Activated CD8-positive, alpha-beta memory T cell treated with anti-CD3 and anti-CD28 coated beads, Interleukin-2, amount 50 U/mL, for 24 hours (primary cell): ENCODE measurements around the gene IFNL2.
"Not testable (repeated sequence)": the region's sequence is repeated elsewhere in the genome, so short reads cannot be mapped to it uniquely, and the experiment has no call there.

ENCODE experiments used
- DNase-seq: peaks from one replicate; pipeline ENCODE4 v3.0.0-alpha.2; 2020; ENCODE audit errors: extremely low read depth

IFNL2 gene

DNA sequence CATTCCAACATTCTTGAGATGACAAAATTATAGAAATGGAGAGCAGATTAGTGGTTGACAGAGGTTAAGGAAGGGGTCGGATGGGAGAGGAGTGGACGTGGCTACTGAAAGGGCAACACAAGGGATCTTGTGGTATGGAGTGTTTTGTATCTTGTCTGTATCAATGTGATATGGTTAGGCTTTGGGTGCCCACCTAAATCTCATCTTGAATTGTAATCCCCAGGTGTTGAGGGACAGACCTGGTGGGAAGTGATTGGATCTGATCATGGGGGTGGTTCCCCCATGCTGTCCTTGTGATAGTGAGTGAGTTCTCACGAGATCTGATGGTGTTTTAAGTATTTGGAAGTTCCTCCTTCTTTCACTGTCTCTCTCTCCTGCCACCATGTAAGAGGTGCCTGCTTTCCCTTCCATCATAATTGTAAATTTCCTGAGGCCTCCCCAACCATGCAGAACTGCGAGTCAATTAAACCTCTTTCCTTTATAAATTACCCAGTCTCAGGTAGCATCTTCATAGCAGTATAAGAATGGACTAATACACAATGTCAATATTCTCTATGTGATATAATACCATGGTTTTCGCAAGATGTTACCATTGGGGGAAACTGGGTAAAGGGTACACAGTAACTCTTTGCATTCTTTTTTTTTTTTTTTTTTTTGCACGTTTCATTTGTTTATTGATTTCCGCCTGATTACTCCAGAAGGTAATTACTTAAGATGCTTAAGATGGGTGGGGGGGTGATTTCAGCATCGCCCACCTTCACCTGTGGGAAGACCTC lies 14.6 kb upstream of the IFNL2 start:
- no peak for DNase-seq

GRCh38 chr19:39254531-39255345 lies 13.5 kb upstream of the IFNL2 start:
- DNase-seq = no peak

GRCh38 chr19:39257227-39257626 lies 11.0 kb upstream of the IFNL2 start:
- DNase-seq = no peak

GRCh38 chr19:39261704-39262103 lies 6.5 kb upstream of the IFNL2 start:
- no peak for DNase-seq

DNA sequence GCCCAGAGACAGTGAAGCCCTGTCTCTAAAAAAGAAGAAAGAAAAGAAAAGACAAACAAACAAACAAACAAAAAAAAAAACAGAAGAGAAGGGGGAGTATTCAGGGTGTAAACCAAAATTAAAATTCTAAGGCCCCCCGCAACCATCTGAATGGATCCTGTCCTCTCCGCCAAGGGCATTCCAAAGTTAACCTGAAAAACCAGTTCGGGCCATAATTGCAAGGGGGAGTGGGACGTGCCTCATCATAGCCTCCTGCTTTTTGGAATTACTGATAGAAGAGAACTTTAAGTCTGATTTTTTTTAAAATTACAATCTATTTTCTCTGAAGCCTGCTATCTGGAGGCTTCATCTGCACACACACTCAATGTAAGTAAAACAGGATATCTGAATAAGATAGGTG lies 5.7 kb upstream of the IFNL2 start:
- DNase-seq = no peak

DNA sequence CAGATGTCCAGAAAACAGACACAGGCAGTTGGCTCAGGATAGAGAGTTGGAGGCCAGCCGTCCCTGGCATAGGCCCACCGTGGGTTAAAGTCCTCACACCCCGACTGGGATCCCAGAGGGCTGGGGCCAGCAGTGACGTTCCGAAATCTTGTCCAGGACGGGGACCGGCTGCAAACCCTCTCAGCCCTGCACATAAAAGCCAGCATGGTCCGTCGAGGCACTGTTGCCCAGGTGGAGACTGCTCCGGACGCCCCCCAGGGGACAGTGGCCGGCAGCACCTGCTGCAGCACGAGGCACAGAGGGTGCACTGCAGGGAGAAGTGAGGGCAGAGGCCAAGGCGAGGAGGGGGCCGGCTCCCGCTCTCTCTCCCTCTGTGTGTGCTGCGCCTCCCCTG lies 4.3 kb upstream of the IFNL2 start:
- DNase-seq = no peak

DNA sequence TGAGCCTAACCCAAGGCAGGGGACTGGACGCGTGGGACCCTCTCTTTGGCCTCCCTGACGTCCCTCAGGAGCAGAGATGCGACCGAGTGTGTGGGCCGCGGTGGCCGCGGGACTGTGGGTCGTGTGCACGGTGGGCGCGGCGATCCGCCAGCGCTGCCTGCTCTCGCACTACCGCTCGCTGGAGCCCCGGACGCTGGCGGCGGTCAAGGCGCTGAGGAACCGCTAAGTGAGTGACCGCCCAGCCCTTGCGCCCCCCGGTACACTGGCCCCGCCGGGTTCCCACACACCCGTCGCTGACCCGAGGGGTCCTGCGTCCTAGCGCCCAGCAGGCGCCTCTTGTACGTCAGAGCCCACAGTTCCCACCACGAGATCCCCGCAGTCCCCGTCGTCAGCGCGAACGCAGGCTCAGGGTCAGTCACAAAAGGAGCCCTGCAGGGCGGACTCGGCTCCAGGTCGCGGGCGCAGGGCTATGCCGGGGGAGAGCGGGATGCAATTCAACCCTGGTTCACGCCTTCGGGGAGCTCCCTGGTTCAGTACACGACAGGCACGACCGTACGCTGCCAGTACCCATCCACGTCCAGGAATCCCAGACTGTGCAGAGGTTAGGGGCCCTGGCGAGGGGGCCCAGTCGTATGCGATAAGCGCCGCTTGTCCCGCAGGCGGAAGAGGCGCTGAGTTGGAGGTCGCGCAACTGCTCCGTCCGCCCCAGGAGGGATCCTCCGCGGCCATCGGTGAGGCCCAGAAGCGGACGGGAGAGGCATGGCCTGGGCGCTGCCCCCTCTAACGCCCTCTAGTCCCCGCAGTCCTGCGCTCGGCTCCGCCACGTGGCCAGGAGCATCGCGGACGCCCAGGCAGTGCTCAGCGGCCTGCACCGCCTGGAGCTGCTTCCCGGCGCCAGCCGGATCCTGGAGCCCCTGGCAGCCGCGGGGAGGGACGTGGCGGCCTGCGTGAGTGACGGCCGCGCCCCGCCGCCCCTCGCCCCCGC lies 3.6 kb upstream of the IFNL2 start:
- no peak for DNase-seq

DNA sequence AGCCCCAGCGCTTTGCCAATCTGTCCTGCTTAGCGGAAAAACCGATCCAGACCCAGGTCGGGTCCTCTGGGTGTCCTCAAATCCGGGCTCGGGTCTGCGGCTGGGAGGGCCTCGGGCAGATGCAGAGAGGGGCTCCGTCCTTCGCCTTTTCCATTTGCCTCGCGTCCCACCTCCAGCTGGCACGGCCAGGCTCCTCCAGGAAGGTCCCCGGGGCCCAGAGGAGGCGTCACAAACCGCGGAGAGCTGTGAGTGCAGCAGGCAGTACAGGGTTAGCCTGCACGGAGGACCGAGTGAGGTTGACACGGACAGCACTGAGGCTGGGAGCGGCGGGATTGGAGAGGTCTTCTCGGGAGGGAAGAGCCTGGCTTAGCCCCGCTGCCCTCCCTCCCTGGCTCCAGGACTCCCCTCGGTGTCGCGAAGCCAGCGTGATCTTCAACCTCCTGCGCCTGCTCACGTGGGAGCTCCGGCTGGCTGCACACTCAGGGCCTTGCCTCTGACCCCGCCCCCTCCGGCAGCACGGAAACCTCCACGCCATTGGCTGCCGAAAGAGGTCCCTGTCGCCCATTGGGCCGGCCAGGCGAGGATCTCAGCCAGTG lies 2.8 kb upstream of the IFNL2 start:
- no peak for DNase-seq

DNA sequence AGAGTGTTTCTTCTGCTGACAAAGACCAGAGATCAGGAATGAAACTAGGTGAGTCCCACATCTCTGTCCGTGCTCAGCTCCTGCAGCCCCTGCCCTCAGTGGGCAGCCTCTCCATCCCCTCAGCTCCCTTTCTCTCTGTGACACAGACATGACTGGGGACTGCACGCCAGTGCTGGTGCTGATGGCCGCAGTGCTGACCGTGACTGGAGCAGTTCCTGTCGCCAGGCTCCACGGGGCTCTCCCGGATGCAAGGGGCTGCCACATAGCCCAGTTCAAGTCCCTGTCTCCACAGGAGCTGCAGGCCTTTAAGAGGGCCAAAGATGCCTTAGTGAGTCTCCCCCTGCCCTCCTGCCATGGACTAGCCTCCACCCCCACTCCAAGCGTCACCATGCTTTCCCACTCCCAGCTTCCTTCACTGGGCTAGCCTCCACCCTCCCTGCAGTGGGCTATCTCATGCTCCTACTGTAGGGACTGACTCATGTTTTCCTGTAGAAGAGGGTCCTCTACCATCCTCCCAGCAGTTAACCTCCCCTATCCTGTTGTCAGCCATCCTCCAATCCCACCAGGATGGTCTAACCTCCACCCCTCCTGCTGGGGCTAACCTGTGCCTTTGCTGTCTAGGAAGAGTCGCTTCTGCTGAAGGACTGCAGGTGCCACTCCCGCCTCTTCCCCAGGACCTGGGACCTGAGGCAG lies 481 bp downstream of the IFNL2 start:
- not testable (repeated sequence) for DNase-seq

DNA sequence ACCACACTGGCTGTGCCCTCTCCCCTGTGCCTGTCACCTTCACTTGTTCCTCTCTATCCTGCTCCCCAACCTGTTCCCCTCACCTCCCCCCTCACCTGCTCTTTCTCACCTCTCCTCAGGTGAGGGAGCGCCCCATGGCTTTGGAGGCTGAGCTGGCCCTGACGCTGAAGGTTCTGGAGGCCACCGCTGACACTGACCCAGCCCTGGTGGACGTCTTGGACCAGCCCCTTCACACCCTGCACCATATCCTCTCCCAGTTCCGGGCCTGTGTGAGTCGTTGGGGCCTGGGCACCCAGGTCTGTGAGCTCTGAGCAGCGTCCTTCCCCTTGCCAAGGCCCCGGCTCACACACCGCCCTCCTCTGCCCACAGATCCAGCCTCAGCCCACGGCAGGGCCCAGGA lies 1.2 kb downstream of the IFNL2 start:
- DNase-seq = not testable (repeated sequence)

GRCh38 chr19:39270036-39270871 lies 2.1 kb downstream of the IFNL2 start:
- DNase-seq = no peak

DNA sequence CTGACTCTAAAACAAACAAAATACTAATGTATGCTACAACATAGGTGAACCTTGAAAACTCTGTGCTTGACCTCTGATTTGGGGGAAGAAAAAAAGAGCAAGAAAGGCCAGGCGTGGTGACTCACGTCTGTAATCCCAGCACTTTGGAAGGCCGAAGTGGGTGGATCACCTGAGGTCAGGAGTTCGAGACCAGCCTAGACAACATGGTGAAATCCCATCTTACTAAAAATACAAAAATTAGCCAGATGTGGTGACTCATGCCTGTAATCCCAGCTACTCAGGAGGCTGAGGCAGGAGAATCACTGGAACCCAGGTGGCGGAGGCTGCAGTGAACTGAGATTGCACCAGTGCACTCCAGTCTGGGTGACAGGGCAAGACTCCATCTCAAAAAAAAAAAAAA lies 5.7 kb downstream of the IFNL2 start:
- not testable (repeated sequence) for DNase-seq

DNA sequence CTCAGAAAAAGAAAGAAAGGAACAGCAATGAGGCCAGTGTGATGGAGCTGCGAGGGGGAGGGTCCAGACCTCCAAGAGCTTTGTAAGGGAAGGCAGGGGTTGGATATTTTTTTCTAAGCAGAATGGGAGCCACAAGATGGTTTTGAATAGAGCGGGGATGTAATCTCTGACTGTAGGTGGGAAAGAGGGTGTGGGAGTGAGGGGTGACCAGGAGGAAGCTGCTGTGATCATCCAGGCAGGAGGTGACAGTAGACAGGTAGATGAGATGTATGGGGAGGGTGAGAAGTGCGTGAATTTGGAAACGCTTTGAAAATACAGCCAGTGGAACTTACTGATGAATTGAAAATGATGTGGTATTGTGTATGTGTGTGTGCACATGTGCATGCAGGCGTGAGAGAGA lies 7.4 kb downstream of the IFNL2 start:
- DNase-seq = no peak

DNA sequence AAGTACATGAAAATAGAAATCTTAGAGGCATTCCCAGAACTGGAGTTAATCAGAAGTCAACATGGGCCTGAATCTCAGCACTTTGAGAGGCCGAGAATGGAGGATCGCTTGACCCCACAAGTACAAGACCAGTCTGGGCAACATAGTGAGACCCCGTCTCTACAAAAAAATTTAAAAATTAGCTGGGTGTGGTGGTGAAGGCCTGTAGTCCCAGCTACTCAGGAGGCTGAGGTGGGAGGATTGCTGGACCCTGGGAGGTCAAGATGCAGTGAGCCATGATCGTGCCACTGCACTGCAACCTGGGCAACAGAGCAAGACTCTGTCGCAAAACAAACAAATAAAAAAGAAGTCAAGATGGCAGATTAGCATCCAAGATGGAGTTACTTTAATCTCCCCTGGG lies 8.5 kb downstream of the IFNL2 start:
- no peak for DNase-seq

- DNase-seq = no peak
Measured at GRCh38 chr19:39277598-39277997, 9.4 kb downstream of the IFNL2 start.

DNA sequence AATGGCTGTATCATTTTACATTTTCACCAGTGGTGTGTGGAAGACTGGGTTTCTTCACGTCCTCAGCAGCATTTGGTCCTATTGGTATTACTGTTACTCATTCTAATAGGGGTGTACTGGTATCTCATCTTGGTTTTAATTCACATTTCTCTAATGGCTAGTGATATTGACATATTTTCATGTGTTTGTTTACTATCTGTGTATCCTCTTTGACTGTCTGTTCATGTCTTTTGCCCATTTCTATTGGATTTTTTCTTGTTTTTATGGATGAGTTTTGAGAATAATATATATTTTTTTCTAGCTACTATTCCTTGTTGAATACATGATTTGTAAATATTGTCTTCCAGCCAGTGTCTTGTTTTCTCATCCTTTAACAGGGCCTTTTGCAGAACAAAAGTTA lies 13.8 kb downstream of the IFNL2 start:
- DNase-seq = no peak

DNA sequence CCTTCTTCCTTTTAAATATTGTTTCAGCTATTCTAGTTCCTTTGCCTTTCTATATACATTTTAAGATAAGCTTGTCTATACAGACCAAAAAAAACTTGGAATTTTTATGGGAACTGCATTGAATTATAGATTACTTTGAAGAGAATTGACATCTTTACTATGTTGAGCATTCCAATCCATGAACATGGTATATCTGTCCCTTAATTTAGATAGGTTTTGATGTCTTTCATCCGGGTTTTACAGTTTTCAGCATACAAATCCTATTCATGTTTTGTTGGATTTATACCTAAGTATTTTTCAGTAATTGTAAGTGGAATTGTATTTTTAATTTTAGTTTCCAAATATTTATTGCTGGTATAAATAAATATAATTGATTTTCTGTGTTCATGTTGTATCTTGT lies 15.8 kb downstream of the IFNL2 start:
- DNase-seq = no peak

- DNase-seq = no peak
Measured at GRCh38 chr19:39293394-39293793, 25.2 kb downstream of the IFNL2 start.

DNA sequence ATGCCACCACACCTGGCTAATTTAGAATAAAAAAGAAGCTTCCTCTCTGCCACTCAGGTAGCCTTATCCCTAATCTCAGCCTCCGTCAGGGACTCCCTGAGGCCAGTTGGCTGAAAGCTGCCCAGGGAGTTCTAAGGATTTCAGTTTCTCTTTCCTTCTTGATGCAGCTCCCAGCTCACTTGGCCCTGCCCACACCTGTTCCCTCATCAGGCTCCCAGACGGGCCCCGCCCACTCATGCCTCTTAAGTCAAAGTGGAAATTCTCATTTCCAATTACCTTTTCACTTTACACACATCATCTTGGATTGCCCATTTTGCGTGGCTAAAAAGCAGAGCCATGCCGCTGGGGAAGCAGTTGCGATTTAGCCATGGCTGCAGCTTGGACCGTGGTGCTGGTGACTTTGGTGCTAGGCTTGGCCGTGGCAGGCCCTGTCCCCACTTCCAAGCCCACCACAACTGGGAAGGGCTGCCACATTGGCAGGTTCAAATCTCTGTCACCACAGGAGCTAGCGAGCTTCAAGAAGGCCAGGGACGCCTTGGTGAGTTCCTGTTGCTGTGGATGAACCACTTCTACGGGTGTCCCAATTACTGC lies 28.0 kb downstream of the IFNL2 start, which contains the start of gene IFNL1:
Gene IFNL1 (plus strand): TSS at position 353 of the 591 bp plus-strand sequence. CDS start 15 bp downstream, at position 368.
- no peak for DNase-seq

DNA sequence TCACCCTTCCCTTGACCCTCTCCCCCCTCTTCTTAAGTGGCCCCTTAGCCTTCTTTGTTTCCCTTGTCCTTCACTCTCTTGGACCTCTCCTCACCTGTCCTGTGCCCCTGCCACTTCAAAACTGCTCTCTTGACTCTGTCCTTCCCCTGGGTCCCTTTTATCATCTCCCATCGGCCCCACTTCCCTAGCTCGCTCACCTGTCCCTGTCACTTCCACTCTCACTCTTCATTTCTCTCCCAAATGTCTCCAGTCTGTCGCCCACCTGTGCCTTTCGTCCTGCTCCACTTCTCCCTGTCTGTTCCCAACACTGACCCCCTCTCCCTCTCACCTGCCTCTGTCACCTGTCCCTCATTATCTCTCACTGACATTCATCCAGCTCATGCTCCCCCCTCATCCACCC lies 28.7 kb downstream of the IFNL2 start:
- DNase-seq = no peak
